Activated CD4-positive, alpha-beta T cell treated with anti-CD3 and anti-CD28 coated beads, Interleukin-2, amount 10 ng/mL, durations not matched to agents 7 days and 5 days (primary cell): ENCODE measurements around the gene BUB3. TPM values are rescaled to one million over a fixed set of nuclear protein-coding genes. Genes with fewer than 3 reads are reported as not detected.
"Not testable (repeated sequence)": the region's sequence is repeated elsewhere in the genome, so short reads cannot be mapped to it uniquely, and the experiment has no call there.

Experiments used
- CTCF ChIA-PET: fragments of 350-600 bp; sonication (Branson Sonifier 250); formaldehyde crosslinking; loops from one replicate; lab custom pipeline; 2021; ENCODE audit warnings: antibody characterized with exemption; lab: Charles Lee
- POLR2A ChIA-PET: fragments of 350-600 bp; sonication (Branson Sonifier 250); formaldehyde crosslinking; loops from one replicate; lab custom pipeline; 2021; ENCODE audit warnings: antibody characterized with exemption; lab: Charles Lee
- DNase-seq: peaks from one replicate; pipeline ENCODE4 v3.0.0-alpha.2; 2020
- H3K27ac Mint-ChIP-seq: one replicate; pipeline ENCODE4 v1.8.0; 2021; ENCODE audit warnings: mild to moderate bottlenecking, moderate library complexity, mixed read lengths
- H3K27me3 Mint-ChIP-seq: one replicate; pipeline ENCODE4 v1.8.0; 2021; ENCODE audit warnings: mixed read lengths
- H3K36me3 Mint-ChIP-seq: one replicate; pipeline ENCODE4 v1.8.0; 2021; ENCODE audit warnings: low read depth, mixed read lengths
- H3K4me1 Mint-ChIP-seq: one replicate; pipeline ENCODE4 v1.8.0; 2021; ENCODE audit warnings: mixed read lengths
- H3K4me3 Mint-ChIP-seq: one replicate; pipeline ENCODE4 v1.8.0; 2021; ENCODE audit warnings: mild to moderate bottlenecking, moderate library complexity, mixed read lengths
- H3K9me3 Mint-ChIP-seq: one replicate; pipeline ENCODE4 v1.8.0; 2021; ENCODE audit warnings: mixed read lengths
- total RNA-seq, 2 experiments: library from RNA; stranded (reverse); gene quantifications; one replicate each; pipeline ENCODE4 v1.2.3, GENCODE V29; 2021

BUB3 gene
- total RNA-seq, 2 experiments from 2014 or later = 224 to 255 TPM

DNA sequence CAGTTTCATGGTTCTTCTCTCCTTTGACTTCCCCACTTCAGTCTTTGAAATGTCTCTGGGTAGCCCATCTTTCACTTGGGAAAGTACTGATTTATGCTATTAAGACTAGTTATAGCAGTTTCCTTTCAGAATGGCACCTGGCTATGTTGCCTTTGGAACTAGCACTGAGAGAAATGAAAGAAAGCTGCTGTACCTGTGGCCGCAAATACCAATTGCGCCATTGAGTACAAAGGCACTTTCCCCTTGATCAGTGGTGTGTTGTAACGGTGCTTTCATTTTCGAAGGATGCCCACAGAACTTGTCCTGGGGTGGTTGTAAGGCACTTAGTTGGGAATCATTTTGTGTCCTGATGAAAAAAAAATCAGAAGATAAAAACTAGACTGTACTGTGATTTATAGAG is 16.8 kb downstream of the BUB3 start:
- DNase-seq = no peak
- Mint-ChIP-seq H3K36me3 (peaks cover 81% of the 10 kb centered on the region), H3K27ac (no peak overlapping the region), H3K4me1 (peaks cover 2% of the 10 kb centered on the region), H3K9me3 (no peaks in the 10 kb centered on the region), H3K4me3 (no peak overlapping the region), H3K27me3 (no peaks in the 10 kb centered on the region)
- CTCF ChIA-PET = no interaction called here
- POLR2A ChIA-PET = interaction anchor here (0.7 kb wide), 1 partner anchor 62 kb away, joined by 3 read pairs; no protein-coding TSS in a partner anchor

DNA sequence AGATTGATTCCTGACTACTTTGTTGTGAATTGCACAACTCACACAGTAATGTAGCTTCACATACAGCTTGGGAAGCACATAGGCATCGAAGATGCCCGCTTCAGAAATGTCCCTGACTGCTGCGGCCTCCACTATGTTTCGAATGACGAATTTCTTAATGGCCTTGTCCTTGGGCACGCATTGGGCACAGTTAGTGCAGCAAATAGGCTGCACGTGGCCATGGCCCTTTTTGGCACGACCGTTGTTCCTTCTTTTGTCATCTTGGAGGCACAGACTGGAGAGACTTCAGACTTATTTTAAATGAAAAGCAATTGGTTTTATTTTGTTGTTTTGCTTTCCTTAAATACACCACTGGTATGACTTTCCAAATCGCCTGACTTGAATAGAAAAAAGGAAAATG is 17.4 kb downstream of the BUB3 start:
- H3K27ac Mint-ChIP-seq, H3K9me3 Mint-ChIP-seq, CTCF ChIA-PET, POLR2A ChIA-PET, DNase-seq, H3K4me3 Mint-ChIP-seq, H3K4me1 Mint-ChIP-seq, H3K27me3 Mint-ChIP-seq: not testable (repeated sequence)
- H3K36me3 Mint-ChIP-seq = peaks cover 81% of the 10 kb centered on the region

DNA sequence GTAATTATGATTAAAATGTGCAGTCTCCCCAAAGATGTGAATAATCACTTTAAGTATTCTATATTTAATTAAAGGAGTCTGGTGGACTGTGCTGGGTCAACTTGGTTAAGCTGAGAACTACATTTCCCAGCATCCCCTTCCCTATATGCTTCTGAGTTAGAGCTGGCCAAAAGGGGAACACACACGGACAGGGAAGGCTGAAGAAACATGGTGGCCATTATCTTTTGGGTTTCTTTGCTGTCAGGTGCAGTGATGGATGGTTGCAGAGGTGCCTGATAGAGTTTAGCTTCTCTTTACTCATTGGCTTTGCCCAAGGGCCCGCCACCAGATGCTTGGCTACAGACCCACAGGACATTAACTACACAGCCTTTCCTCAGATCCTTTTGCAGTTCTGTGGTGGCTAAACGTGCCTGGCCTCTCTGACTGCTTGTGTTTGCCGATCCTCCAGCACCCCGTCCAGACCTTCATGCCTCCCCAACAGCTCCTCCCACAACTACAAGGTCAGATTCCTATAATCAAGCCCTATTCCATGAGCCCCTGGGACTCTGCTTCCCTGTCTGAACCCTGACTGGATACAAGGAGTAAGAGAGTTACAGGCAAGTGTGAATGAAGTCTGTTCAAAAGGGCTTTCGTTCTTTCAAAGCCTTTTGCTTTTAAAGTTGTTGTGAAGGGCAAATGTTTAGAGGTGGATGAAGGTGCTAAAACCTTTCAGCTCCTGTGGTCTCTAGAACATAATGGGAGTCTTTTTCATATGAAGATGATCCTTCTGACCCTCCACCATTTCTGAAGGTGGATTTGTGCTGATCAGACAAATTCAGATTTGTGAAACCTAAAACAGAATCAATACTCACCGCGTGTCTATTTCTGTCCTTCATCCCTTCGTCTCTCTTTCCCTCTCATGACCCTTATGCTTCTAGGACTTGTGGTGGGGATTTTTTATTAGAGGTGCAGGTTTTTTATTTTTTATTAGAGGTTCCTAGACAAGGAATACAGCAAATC is 21.5 kb downstream of the BUB3 start:
- ChIA-PET CTCF (interaction anchor here (1.1 to 1.4 kb wide), 2 partner anchors 22 to 23 kb away, joined by 3 read pairs; partner anchors contain the start of gene BUB3), POLR2A (no interaction called here)
- no peaks in the 10 kb centered on the region for H3K4me1 Mint-ChIP-seq
- DNase-seq = no peak
- H3K4me3 Mint-ChIP-seq = no peak overlapping the region
- peaks cover 74% of the 10 kb centered on the region for H3K36me3 Mint-ChIP-seq
- H3K27ac Mint-ChIP-seq = no peak overlapping the region
- peaks cover 3% of the 10 kb centered on the region for H3K9me3 Mint-ChIP-seq
- no peaks in the 10 kb centered on the region for H3K27me3 Mint-ChIP-seq

DNA sequence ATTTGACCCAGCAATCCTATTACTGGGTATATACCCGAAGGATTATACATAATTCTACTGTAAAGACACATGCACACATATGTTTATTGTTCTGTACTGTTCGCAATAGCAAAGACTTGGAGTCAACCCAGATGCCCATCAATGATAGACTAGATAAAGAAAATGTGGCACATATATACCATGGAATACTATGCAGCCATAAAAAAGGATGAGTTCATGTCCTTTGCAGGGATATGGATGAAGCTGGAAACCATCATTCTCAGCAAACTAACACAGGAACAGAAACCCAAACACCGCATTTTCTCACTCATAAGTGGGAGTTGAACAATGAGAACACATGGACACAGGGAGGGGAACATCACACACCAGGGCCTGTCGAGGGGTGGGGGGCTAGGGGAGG is 24.2 kb downstream of the BUB3 start:
- peaks cover 56% of the 10 kb centered on the region for H3K36me3 Mint-ChIP-seq
- POLR2A ChIA-PET, H3K4me1 Mint-ChIP-seq, H3K4me3 Mint-ChIP-seq, H3K27ac Mint-ChIP-seq, H3K27me3 Mint-ChIP-seq, H3K9me3 Mint-ChIP-seq, DNase-seq, CTCF ChIA-PET: not testable (repeated sequence)

DNA sequence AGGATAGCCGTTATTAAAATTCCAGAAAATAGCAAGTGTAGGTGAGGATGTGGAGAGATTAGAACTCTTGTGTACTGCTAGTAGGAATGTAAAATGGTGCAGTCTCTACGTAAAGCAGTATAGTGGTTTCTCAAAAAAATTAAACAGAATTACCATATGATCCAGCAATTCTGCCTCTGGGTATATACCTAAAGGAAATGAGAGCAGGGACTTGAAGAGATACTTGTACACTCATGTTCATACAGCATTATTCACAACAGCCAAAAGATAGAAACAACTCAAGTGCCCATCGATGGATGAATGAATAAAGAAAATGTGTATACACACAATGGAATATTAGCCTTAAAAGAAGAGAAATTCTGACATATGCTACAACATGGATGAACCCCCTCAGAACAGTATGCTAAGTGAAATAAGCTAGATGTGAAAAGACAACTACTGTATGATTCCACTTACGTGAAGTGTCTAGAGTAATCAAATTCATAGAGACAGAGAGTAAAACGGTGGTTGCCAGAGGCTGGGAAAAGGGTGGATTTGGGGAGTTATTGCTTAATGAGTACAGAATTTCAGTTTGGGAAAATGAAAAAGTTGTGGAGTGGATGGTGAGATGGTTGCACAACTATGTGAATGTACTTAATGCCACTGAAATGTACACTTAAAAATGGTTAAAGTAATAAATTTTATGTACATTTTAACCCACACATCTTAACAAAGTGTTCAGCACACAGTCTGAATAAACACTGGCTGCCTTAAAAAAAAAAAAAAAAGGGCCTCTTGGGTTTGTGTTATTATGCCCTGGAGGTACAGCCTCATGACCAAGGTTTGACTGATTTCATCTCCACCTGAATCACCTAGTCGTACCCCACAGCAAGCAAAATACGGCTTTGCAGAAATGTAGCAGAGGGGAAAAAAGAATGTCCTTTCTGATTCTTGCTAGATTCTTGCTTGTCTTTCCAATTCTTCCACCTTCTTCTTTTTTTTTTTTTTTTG is 26.2 kb downstream of the BUB3 start:
- CTCF ChIA-PET = no interaction called here
- H3K27ac Mint-ChIP-seq = no peak overlapping the region
- no peaks in the 10 kb centered on the region for H3K27me3 Mint-ChIP-seq
- DNase-seq = no peak
- H3K4me1 Mint-ChIP-seq = no peaks in the 10 kb centered on the region
- no peak overlapping the region for H3K4me3 Mint-ChIP-seq
- POLR2A ChIA-PET = no interaction called here
- H3K9me3 Mint-ChIP-seq = peaks cover 17% of the 10 kb centered on the region
- H3K36me3 Mint-ChIP-seq = peaks cover 59% of the 10 kb centered on the region

DNA sequence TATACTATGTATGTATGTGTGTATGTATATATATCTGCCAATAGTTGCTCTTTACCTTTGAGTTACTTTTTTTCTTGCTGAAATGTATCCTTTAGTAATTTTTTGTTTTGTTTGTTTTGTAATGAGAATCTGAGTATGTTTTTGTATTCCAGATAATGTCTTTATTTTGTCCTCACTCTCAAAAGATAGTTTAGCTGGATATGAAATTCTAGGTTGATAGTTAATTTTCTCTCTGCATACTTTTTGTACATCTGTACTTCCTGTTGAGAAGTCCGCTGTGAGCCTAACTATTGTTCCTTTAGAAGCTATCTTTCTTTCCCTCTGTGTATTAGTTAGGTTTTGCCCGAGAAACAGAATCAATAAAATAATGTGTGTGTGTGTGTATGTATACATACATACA is 29.5 kb downstream of the BUB3 start:
- POLR2A ChIA-PET = no interaction called here
- Mint-ChIP-seq H3K36me3 (peaks cover 49% of the 10 kb centered on the region), H3K27ac (no peak overlapping the region)

DNA sequence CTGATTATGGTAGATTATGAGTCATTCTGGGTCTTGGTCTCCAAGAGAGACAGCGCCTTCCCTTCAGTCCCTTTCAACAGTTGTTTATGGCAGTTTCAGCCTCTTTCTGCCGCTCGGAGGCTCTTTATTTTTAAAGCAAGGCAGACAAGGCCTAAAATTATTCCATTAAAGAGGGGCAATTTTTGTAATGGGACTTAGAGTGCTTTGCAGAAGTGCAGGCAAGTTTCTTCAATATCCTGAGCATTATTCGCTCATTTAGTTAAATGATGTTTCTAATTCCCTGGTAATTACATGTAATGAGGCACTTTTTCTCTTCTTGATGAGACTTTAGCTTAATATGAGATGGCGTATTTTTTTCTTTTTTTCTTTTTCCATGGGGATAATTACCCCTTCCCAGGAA is 33.6 kb downstream of the BUB3 start:
- POLR2A ChIA-PET = no interaction called here
- Mint-ChIP-seq H3K36me3 (peaks cover 43% of the 10 kb centered on the region), H3K27me3 (no peaks in the 10 kb centered on the region), H3K4me3 (no peak overlapping the region), H3K4me1 (no peaks in the 10 kb centered on the region), H3K27ac (no peak overlapping the region), H3K9me3 (peaks cover 18% of the 10 kb centered on the region)
- CTCF ChIA-PET = no interaction called here
- no peak for DNase-seq

More for the DNA sequence above, 29.5 kb downstream of the BUB3 start:
- H3K4me3 Mint-ChIP-seq = no peak overlapping the region
- H3K27me3 Mint-ChIP-seq = no peaks in the 10 kb centered on the region
- CTCF ChIA-PET = no interaction called here
- no peak for DNase-seq
- H3K4me1 Mint-ChIP-seq = no peaks in the 10 kb centered on the region
- peaks cover 18% of the 10 kb centered on the region for H3K9me3 Mint-ChIP-seq

DNA sequence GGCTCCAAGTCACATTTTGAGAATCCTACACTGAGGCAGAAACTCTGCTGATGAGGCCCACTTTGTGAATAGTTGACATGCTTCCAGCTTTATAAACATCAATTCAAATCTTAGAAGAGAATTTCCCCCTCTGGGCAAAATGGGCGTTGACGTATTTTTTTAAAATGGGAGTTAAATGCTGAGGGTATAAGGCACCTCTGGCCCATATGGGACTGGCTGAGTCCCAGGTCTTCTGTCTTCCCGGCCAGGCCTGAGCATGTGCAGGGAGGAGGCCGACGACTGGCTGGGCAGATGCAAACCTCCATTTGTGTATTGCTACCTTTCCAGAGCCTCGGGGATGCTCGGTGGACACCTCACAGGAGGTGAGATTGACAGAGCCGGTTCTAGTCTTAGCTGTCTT is 37.7 kb downstream of the BUB3 start:
- no peaks in the 10 kb centered on the region for H3K27me3 Mint-ChIP-seq
- no peaks in the 10 kb centered on the region for H3K4me1 Mint-ChIP-seq
- POLR2A ChIA-PET = no interaction called here
- H3K27ac Mint-ChIP-seq = no peak overlapping the region
- DNase-seq = no peak
- H3K9me3 Mint-ChIP-seq = no peaks in the 10 kb centered on the region
- H3K36me3 Mint-ChIP-seq = peaks cover 8% of the 10 kb centered on the region
- H3K4me3 Mint-ChIP-seq = no peak overlapping the region
- CTCF ChIA-PET = no interaction called here

DNA sequence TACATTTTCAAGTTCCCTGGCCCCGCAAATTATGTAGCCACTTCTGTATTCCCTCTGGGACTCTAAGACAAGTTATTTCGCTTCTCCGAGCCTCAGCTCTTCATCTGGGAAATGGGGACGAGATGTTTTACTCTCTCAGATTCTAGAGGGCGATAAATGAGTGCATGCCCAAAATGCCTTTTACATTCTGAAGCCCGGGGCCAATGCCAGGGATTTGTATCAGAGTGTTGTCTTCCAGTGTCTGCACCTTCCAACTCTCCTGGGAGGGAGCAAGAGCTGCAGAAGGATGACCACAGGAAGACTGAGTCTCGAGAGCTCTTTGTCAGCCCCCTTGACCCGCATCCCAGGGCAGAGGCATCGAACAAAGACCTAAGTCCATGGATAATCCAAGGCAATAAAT is 39.9 kb downstream of the BUB3 start:
- no peak overlapping the region for H3K4me3 Mint-ChIP-seq

DNA sequence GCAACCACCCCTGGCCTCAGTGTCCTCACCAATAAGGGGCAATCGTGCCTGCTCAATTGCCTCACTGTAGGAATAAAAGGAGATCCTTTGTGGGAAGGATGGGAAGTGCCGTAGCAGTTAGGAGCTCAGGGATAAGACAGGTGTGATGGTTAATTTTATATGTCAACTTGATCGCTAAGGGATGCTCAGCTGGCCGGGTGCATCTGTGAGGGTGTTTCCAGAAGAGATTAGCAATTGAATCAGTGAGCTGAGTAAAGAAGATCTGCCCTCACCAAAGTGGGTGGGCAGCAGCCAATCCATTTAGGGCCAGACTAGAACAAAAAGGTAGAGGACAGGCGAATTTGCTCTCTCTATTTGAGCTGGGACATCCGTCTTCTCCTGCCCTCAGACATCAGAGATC is 46.3 kb downstream of the BUB3 start:
- H3K9me3 Mint-ChIP-seq = no peaks in the 10 kb centered on the region
- peaks cover 2% of the 10 kb centered on the region for H3K4me1 Mint-ChIP-seq
- no peak overlapping the region for H3K4me3 Mint-ChIP-seq
- no peaks in the 10 kb centered on the region for H3K36me3 Mint-ChIP-seq
- no peaks in the 10 kb centered on the region for H3K27me3 Mint-ChIP-seq
- no peak for DNase-seq
- POLR2A ChIA-PET = no interaction called here
- H3K27ac Mint-ChIP-seq = no peak overlapping the region
- CTCF ChIA-PET = interaction anchor here (0.6 kb wide), 1 partner anchor 1272 kb away, joined by 3 read pairs; no protein-coding TSS in a partner anchor

More for the DNA sequence above, 39.9 kb downstream of the BUB3 start:
- POLR2A ChIA-PET = no interaction called here
- H3K9me3 Mint-ChIP-seq = no peaks in the 10 kb centered on the region
- no peak overlapping the region for H3K27ac Mint-ChIP-seq
- CTCF ChIA-PET = no interaction called here
- H3K36me3 Mint-ChIP-seq = peaks cover 4% of the 10 kb centered on the region
- no peaks in the 10 kb centered on the region for H3K27me3 Mint-ChIP-seq
- H3K4me1 Mint-ChIP-seq = no peaks in the 10 kb centered on the region
- no peak for DNase-seq

DNA sequence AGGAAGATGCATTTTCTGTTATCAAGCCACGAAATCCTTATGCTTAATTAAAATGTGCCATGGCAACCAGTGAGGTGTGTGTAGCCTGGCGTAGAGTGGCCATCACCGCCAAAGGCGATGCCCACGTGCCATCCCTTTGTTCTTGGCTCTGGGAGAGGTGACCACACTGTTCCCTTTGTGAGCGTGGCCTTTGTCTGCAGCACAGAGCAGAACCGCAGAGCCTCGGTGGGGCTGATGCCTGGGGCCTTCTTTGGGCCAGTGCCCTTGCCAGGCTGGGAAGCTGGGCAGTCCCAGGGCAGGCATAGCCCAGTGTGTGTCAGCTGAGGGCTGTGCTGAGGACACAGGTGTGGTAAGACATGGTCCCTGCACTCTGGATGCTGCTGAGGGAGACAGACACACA is 48.3 kb downstream of the BUB3 start:
- ChIA-PET POLR2A (no interaction called here), CTCF (no interaction called here)
- Mint-ChIP-seq H3K9me3 (no peaks in the 10 kb centered on the region), H3K4me3 (no peak overlapping the region), H3K27me3 (no peaks in the 10 kb centered on the region), H3K4me1 (peaks cover 6% of the 10 kb centered on the region), H3K27ac (no peak overlapping the region), H3K36me3 (peaks cover 1% of the 10 kb centered on the region)
- DNase-seq = no peak

DNA sequence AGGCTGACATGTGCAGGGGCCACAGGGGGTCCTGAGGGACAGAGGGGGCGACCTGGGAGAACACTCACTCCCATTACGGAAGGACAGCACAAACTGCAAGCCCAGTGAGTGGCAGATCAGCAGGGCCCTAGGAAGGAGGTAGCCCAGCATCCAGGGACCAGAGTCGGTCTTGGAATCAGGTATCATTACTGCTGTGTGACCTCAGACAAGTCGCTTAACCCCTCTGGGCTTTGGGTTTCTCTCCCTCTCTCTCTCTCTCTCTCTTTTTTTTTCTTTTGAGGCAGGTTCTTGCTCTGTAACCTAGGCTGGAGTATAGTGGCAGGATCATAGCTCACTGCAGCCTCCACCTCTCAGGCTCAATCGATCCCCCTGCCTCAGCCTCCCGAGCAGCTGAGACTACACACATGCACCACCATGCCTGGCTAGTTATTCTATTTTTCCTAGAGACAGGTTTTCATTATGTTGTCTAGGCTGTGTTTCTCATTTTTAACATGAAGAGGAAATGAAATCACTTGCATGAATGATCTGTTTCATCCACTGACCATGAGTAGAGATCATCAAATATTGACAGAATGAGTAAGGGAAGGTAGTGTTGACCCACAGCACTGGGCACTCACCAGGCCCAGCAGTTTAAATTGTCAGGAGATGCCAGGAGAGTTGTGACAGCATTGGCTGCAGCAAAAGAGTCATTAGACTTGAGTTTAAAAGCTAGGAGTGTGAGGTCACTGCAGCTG is 49.4 kb downstream of the BUB3 start:
- no peak overlapping the region for H3K27ac Mint-ChIP-seq
- H3K4me1 Mint-ChIP-seq = peaks cover 6% of the 10 kb centered on the region
- peaks cover 5% of the 10 kb centered on the region for H3K9me3 Mint-ChIP-seq
- no peaks in the 10 kb centered on the region for H3K27me3 Mint-ChIP-seq
- POLR2A ChIA-PET = no interaction called here
- CTCF ChIA-PET = no interaction called here
- no peak for DNase-seq
- H3K36me3 Mint-ChIP-seq = peaks cover 10% of the 10 kb centered on the region
- no peak overlapping the region for H3K4me3 Mint-ChIP-seq
